Endothelial cell of umbilical vein (primary cell): ENCODE data around the gene PLA2G4E. TPM values are rescaled to one million over a fixed set of nuclear protein-coding genes. Genes with fewer than 3 reads are reported as not detected.
A peak's percentile ranks its signal among the peaks of the same experiment; 100 is the strongest.

Source experiments
- BruUV-seq: library from RNA; stranded (reverse); fragments of 400-500 nt; replicated peaks from 2 replicates; lab custom pipeline; 2021; lab: Mats Ljungman, UMichigan
- CTCF ChIA-PET: fragments of 300-600, 350-600 bp; sonication (Branson Sonifier 250); formaldehyde crosslinking; loops from one replicate; lab custom pipeline; 2021; ENCODE audit warnings: antibody characterized with exemption, inconsistent platforms; lab: Charles Lee
- POLR2A ChIA-PET: fragments of 300-600, 350-600 bp; sonication (Branson Sonifier 250); formaldehyde crosslinking; loops from one replicate; lab custom pipeline; 2021; ENCODE audit warnings: antibody characterized with exemption, inconsistent platforms; lab: Charles Lee
- DNase-seq: peaks from one replicate; pipeline ENCODE4 v3.0.0-alpha.2; 2011; ENCODE audit warnings: low read depth, low spot score
- FAIRE-seq: peaks from 2 replicates; lab custom pipeline; 2011; peaks lifted over from hg19 to GRCh38; lab: Jason Lieb, UNC
- H2AFZ ChIP-seq: 2 replicates; pipeline ENCODE4 v1.6.0; 2012; ENCODE audit warnings: low read depth, low read length, control low read depth, inconsistent platforms
- H3K27ac ChIP-seq: 2 replicates; pipeline ENCODE4 v1.5.1; 2011; ENCODE audit warnings: low read depth, mild to moderate bottlenecking, control low read depth, low read length, moderate library complexity; ENCODE audit not compliant: insufficient read depth
- H3K27me3 ChIP-seq, 2 experiments: 2 replicates each; pipeline versions ENCODE4 v1.6.0 to v1.6.1; 2011; ENCODE audit warnings: low read length in 2 of 2, mixed read lengths in 1 of 2; ENCODE audit not compliant: control insufficient read depth in 2 of 2, insufficient read depth in 2 of 2
- H3K36me3 ChIP-seq, 2 experiments: 2 replicates in 1 of 2; 3 replicates in 1 of 2; pipeline ENCODE4 v1.5.1; 2011; ENCODE audit warnings: low read length in 2 of 2, mild to moderate bottlenecking in 1 of 2, moderate library complexity in 1 of 2; ENCODE audit not compliant: control insufficient read depth in 2 of 2, insufficient read depth in 2 of 2; ENCODE audit errors: extremely low read depth in 1 of 2
- H3K4me1 ChIP-seq: 3 replicates; pipeline ENCODE4 v1.5.1; 2011; ENCODE audit warnings: mild to moderate bottlenecking, low read length; ENCODE audit not compliant: control insufficient read depth, insufficient read depth; ENCODE audit errors: extremely low read depth
- H3K4me2 ChIP-seq: 2 replicates; pipeline ENCODE4 v1.6.1; 2011; ENCODE audit warnings: low read length, control low read depth, mixed read lengths; ENCODE audit not compliant: insufficient read depth
- H3K4me3 ChIP-seq, 3 experiments: fragments of 200-600 bp in 1 of 3; sonication (generic), shearing (Covaris generic) in 1 of 3; replicated peaks in 1 of 3; 2 replicates each; pipeline ENCODE4 v1.5.1; 2011 to 2016; ENCODE audit warnings: control low read depth in 3 of 3, low read length in 3 of 3, mild to moderate bottlenecking in 2 of 3, inconsistent platforms in 1 of 3, low read depth in 1 of 3, moderate library complexity in 1 of 3; ENCODE audit not compliant: insufficient read depth in 1 of 3
- H3K79me2 ChIP-seq: 2 replicates; pipeline ENCODE4 v1.6.0; 2012; ENCODE audit warnings: low read length, inconsistent platforms; ENCODE audit not compliant: control insufficient read depth, insufficient read depth
- H3K9ac ChIP-seq: replicated peaks from 2 replicates; pipeline ENCODE3; 2011; ENCODE audit warnings: low read length, control low read depth; ENCODE audit not compliant: insufficient read depth; ENCODE audit errors: extremely low read depth
- H3K9me1 ChIP-seq: replicated peaks from 3 replicates; pipeline ENCODE4 v1.6.0; 2011; ENCODE audit warnings: mild to moderate bottlenecking, low read length; ENCODE audit not compliant: control insufficient read depth, insufficient read depth; ENCODE audit errors: extremely low read depth
- H3K9me3 ChIP-seq: replicated peaks from 2 replicates; pipeline ENCODE4 v1.5.1; 2012; ENCODE audit warnings: low read length, inconsistent platforms; ENCODE audit not compliant: control insufficient read depth, insufficient read depth
- H4K20me1 ChIP-seq: replicated peaks from 2 replicates; pipeline ENCODE3; 2011; ENCODE audit warnings: mild to moderate bottlenecking, low read length; ENCODE audit not compliant: control insufficient read depth, insufficient read depth; ENCODE audit errors: extremely low read depth
- EZH2 ChIP-seq: IDR thresholded peaks from 2 replicates; pipeline ENCODE4 v1.6.1; 2012; ENCODE audit warnings: borderline replicate concordance, low read depth, mild to moderate bottlenecking, moderate library complexity, low read length, inconsistent platforms; ENCODE audit not compliant: severe bottlenecking
- FOS ChIP-seq: IDR thresholded peaks from 2 replicates; pipeline ENCODE4 v1.6.1; 2011; ENCODE audit warnings: mild to moderate bottlenecking, low read length, moderate library complexity, borderline replicate concordance; ENCODE audit not compliant: insufficient read depth
- GATA2 ChIP-seq: IDR thresholded peaks from 2 replicates; pipeline ENCODE4 v1.7.0; 2011; ENCODE audit warnings: low read depth, mild to moderate bottlenecking, moderate library complexity, mixed read lengths, low read length; ENCODE audit not compliant: insufficient read length, insufficient read depth
- JUN ChIP-seq: IDR thresholded peaks from 2 replicates; pipeline ENCODE4 v1.6.1; 2011; ENCODE audit warnings: borderline replicate concordance, low read depth; ENCODE audit not compliant: insufficient read length, insufficient read depth
- MYC ChIP-seq: IDR thresholded peaks from one replicate; pipeline ENCODE4 v1.6.1; 2011; ENCODE audit warnings: mild to moderate bottlenecking, low read depth, low read length
- POLR2A ChIP-seq: IDR thresholded peaks from 2 replicates; pipeline ENCODE4 v1.6.1; 2012; ENCODE audit warnings: low read depth, mild to moderate bottlenecking, control low read depth, low read length
- POLR2AphosphoS5 ChIP-seq: IDR thresholded peaks from 2 replicates; pipeline ENCODE4 v1.6.1; 2012; ENCODE audit warnings: low read depth, mild to moderate bottlenecking, control low read depth, low read length, moderate library complexity; ENCODE audit not compliant: insufficient read depth
- dilution Hi-C: fragments of 300-500 bp; cut with MboI; formaldehyde crosslinking; loops from one replicate; pipeline ENCODE4 v1.15.0; 2019; ENCODE audit warnings: low sequenced_read_pairs; ENCODE audit not compliant: extremely low pct_ligation_motif_present
- intact Hi-C: fragments of 100-400 bp; cut with micrococcal nuclease; formaldehyde crosslinking; loops from one replicate; pipeline ENCODE4 v1.10.0; 2022
- polyA plus RNA-seq, 4 experiments: library from polyadenylated mRNA; depleted of rRNA in 3 of 4; stranded (reverse) in 3 of 4; unstranded in 1 of 4; fragments of >200 nt; gene quantifications; 2 replicates each; pipeline versions ENCODE4 v1.2.1 to v1.2.3, GENCODE V29; 2011 to 2012; ENCODE audit warnings: missing spikeins in 1 of 4
- total RNA-seq: library from RNA; stranded (reverse); gene quantifications from 2 replicates; pipeline ENCODE4 v1.2.3, GENCODE V29; 2021
- TF ChIP-seq, protein P1 (sequence below), 2 donors: IDR thresholded peaks; 1 replicate in 1 of 2; 2 replicates in 1 of 2; pipeline ENCODE4 v1.5.1; 2011; ENCODE audit warnings: low read length in 2 of 2, mild to moderate bottlenecking in 2 of 2, moderate library complexity in 2 of 2, control low read depth in 1 of 2, inconsistent platforms in 1 of 2, low read depth in 1 of 2; ENCODE audit not compliant: insufficient read depth in 1 of 2; ENCODE audit errors: extremely low read depth in 1 of 2
- TF ChIP-seq, protein P2 (sequence below): IDR thresholded peaks from 2 replicates; pipeline ENCODE4 v1.6.1; 2011; ENCODE audit not compliant: insufficient read depth, insufficient read length

The PLA2G4E gene
- total and polyA plus RNA-seq, 2 donors (not counting 3 experiments of a cell fraction or from before 2014, with no cell fraction given), result not detected

DNA sequence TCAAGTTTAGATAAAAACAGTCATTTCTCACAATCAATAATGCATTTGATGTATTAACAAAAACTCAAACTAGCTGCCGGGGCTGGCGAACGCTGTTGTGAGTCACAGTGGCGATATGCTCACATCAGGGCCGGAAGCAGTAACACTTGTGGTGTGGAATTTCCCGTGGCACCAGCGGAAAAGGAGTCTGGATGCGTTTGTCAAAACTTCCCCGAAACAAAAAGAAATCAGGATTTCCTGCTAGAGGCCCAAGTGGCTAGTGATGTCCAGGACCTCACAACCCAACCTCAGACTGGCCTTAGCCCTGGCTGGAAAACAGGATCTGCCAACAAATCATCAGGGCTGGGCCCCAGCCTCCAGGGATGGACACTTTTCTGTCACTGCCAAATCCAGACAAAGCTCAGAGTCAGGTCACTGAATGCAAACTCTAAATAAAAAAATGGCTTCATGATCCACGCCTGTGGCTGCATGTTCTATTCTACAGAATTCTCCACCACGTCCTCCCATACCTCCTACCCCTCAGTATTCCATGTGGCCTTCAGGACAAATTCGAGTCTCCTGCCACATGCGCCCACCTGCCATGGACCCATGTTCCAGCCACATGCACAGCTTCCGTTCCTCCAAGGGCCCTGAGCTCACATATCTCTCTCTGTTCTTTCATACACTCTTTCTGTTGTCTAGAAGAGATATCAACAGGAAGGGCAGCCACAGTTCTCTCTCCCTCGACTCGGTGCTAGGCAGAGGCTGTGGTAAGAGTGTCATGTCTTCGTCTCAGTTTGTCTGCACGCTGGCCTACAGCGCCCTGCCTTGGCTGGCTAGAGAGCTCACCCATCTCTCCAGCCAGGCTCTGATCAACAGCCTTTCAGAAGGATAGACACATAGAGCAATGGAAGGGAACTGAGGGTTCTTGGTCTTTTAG is 83.9 kb downstream of the PLA2G4E start:
- H3K4me3 ChIP-seq, result no peak overlapping the region
- ChIA-PET CTCF (interaction anchor here (0.8 to 5.9 kb wide), 12 partner anchors 7 to 164 kb away, joined by 3 to 44 read pairs (median 4); partner anchors contain the start of gene EHD4), POLR2A (interaction anchor here (0.9 to 1.7 kb wide), 4 partner anchors 21 to 35 kb away, joined by 4 to 11 read pairs (median 5); partner anchors contain the start of gene EHD4)
- FAIRE-seq, result peak; percentile 89
- H3K36me3 ChIP-seq, result peaks cover 7 to 11% of the 10 kb centered on the region in 2 experiments
- TF ChIP-seq GATA2, result peak; percentile 85
- no peak for TF ChIP-seq EZH2
- TF ChIP-seq POLR2A, result peak; percentile 85
- TF ChIP-seq POLR2AphosphoS5, result peak; percentile 97
- peak; percentile 92 for TF ChIP-seq FOS
- TF ChIP-seq, protein P1, sequence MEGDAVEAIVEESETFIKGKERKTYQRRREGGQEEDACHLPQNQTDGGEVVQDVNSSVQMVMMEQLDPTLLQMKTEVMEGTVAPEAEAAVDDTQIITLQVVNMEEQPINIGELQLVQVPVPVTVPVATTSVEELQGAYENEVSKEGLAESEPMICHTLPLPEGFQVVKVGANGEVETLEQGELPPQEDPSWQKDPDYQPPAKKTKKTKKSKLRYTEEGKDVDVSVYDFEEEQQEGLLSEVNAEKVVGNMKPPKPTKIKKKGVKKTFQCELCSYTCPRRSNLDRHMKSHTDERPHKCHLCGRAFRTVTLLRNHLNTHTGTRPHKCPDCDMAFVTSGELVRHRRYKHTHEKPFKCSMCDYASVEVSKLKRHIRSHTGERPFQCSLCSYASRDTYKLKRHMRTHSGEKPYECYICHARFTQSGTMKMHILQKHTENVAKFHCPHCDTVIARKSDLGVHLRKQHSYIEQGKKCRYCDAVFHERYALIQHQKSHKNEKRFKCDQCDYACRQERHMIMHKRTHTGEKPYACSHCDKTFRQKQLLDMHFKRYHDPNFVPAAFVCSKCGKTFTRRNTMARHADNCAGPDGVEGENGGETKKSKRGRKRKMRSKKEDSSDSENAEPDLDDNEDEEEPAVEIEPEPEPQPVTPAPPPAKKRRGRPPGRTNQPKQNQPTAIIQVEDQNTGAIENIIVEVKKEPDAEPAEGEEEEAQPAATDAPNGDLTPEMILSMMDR (IDR thresholded peaks at IDR 0.05; ENCODE audit: extremely low read depth in 1 of 2, insufficient read depth in 1 of 2, low read depth in 1 of 2, low read length in 2 of 2), result no peak
- TF ChIP-seq JUN, result peak; percentile 82
- TF ChIP-seq, protein P2, sequence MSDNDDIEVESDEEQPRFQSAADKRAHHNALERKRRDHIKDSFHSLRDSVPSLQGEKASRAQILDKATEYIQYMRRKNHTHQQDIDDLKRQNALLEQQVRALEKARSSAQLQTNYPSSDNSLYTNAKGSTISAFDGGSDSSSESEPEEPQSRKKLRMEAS, result no peak
- TF ChIP-seq MYC, result peak; percentile 29
- H3K4me1 ChIP-seq, result peaks cover 96% of the 10 kb centered on the region
- no peaks in the 10 kb centered on the region for H4K20me1 ChIP-seq
- H3K9me3 ChIP-seq, result no peaks in the 10 kb centered on the region
- peak overlapping the region; percentile 83 for H3K9ac ChIP-seq
- peaks cover 63% of the 10 kb centered on the region for H3K79me2 ChIP-seq
- H3K27ac ChIP-seq, result peak overlapping the region; percentile 99
- H3K27me3 ChIP-seq, result no peaks in the 10 kb centered on the region
- intact Hi-C loops, result loop anchor here (1.0 kb wide), 4 partner anchors 7 to 35 kb away; partner anchors contain the start of gene EHD4
- BruUV-seq, result TSS peak; percentile 37
- peak overlapping the region; percentile 70 for H3K4me2 ChIP-seq
- no peaks in the 10 kb centered on the region for H3K9me1 ChIP-seq
- no peak overlapping the region for H2AFZ ChIP-seq
- dilution Hi-C loops, result no loop called here
- peak; percentile 97 for DNase-seq
